GM12878 (cell line): ENCODE results near the gene LMNTD2. TPM values are rescaled to one million over a fixed set of nuclear protein-coding genes. Genes with fewer than 3 reads are reported as not detected.

ENCODE experiments used
- ATAC-seq: fragments of 200-7000 bp; cut with Tn5 transposase; 3 replicates; pipeline ENCODE4 v1.9.1; 2020; ENCODE audit warnings: mild to moderate bottlenecking, moderate library complexity
- BruUV-seq: library from RNA; stranded (reverse); fragments of 400-500 nt; replicated peaks from 2 replicates; lab custom pipeline; 2021; lab: Mats Ljungman, UMichigan
- CTCF ChIA-PET: fragments of 300-600 bp; sonication (Branson Sonifier 250); formaldehyde crosslinking; extraction: SDS; loops from one replicate; lab custom pipeline; 2021; ENCODE audit warnings: inconsistent platforms; lab: Yijun Ruan, JAX
- POLR2A ChIA-PET: fragments of 350-600 bp; formaldehyde crosslinking; extraction: SDS; loops from one replicate; lab custom pipeline; 2021; ENCODE audit warnings: inconsistent platforms; lab: Charles Lee
- RAD21 ChIA-PET: fragments of 300-600 bp; sonication (Branson Sonifier 250); formaldehyde crosslinking; loops from one replicate; lab custom pipeline; 2023; ENCODE audit warnings: antibody characterized with exemption; ENCODE audit not compliant: unreplicated experiment; lab: Charles Lee
- SMC1A ChIA-PET: fragments of 300-600 bp; sonication (Branson Sonifier 250); formaldehyde crosslinking; loops from one replicate; lab custom pipeline; 2023; ENCODE audit not compliant: unreplicated experiment, uncharacterized antibody; lab: Charles Lee
- DNase-seq: peaks from one replicate; pipeline ENCODE4 v3.0.0-alpha.2; 2011; ENCODE audit warnings: low read depth, low spot score
- FAIRE-seq: peaks from 3 replicates; lab custom pipeline; 2011; peaks lifted over from hg19 to GRCh38; lab: Jason Lieb, UNC
- H2AFZ ChIP-seq: 2 replicates; pipeline ENCODE4 v1.6.0; 2011; ENCODE audit warnings: low read depth, low read length, control low read depth; ENCODE audit not compliant: control insufficient read depth
- H3K27ac ChIP-seq: 2 replicates; pipeline ENCODE4 v1.5.1; 2011; ENCODE audit warnings: control low read depth; ENCODE audit not compliant: control insufficient read depth, insufficient read depth
- H3K27me3 ChIP-seq, 2 experiments: replicated peaks in 1 of 2; 2 replicates each; pipeline versions ENCODE4 v1.6.0 to v1.6.1; 2011; ENCODE audit warnings: low read length in 1 of 2; ENCODE audit not compliant: control insufficient read depth in 2 of 2, insufficient read depth in 2 of 2
- H3K36me3 ChIP-seq, 2 experiments: 2 replicates each; pipeline ENCODE4 v1.5.1; 2011; ENCODE audit warnings: low read length in 1 of 2; ENCODE audit not compliant: control insufficient read depth in 2 of 2, insufficient read depth in 2 of 2
- H3K4me1 ChIP-seq: 2 replicates; pipeline ENCODE4 v1.6.1; 2011; ENCODE audit warnings: mild to moderate bottlenecking, low read length, moderate library complexity, mixed read lengths; ENCODE audit not compliant: control insufficient read depth, insufficient read depth
- H3K4me2 ChIP-seq: 2 replicates; pipeline ENCODE4 v1.6.0; 2011; ENCODE audit warnings: control low read depth; ENCODE audit not compliant: control insufficient read depth, insufficient read depth
- H3K4me3 ChIP-seq: fragments of 200-600 bp; sonication (generic); 2 replicates; pipeline ENCODE4 v1.5.1; 2016
- H3K79me2 ChIP-seq: 2 replicates; pipeline ENCODE4 v1.6.0; 2011; ENCODE audit warnings: low read length; ENCODE audit not compliant: control insufficient read depth, insufficient read depth
- H3K9ac ChIP-seq: 2 replicates; pipeline ENCODE4 v1.8.0; 2011; ENCODE audit warnings: low read length, control low read depth, mixed read lengths; ENCODE audit not compliant: control insufficient read depth, insufficient read depth
- H3K9me3 ChIP-seq: replicated peaks from 3 replicates; pipeline ENCODE4 v1.5.1; 2011; ENCODE audit warnings: mild to moderate bottlenecking, low read length; ENCODE audit not compliant: control insufficient read depth, insufficient read depth
- H4K20me1 ChIP-seq: 2 replicates; pipeline ENCODE4 v1.6.0; 2011; ENCODE audit not compliant: control insufficient read depth, insufficient read depth
- ASH2L ChIP-seq: fragments of 300-600, 200-600 bp; sonication (generic); IDR thresholded peaks from 2 replicates; pipeline ENCODE4 v1.6.1; 2017; ENCODE audit warnings: low read depth, mild to moderate bottlenecking, borderline replicate concordance
- ATF3 ChIP-seq: IDR thresholded peaks from 2 replicates; pipeline ENCODE4 v1.6.1; 2011; ENCODE audit warnings: low read depth, mild to moderate bottlenecking, low read length, moderate library complexity, borderline replicate concordance; ENCODE audit errors: extremely low read depth
- BACH1 ChIP-seq: fragments of 450-650 bp; IDR thresholded peaks from 2 replicates; pipeline ENCODE4 v1.6.1; 2017; ENCODE audit warnings: mild to moderate bottlenecking, borderline replicate concordance
- CBX3 ChIP-seq: fragments of 200-600 bp; sonication (generic); IDR thresholded peaks from 2 replicates; pipeline ENCODE4 v1.6.1; 2016; ENCODE audit warnings: low read depth, borderline replicate concordance
- CEBPB ChIP-seq, 2 experiments: fragments of 150-350 bp in 1 of 2; IDR thresholded peaks; 2 replicates each; pipeline ENCODE4 v1.6.1; 2012 to 2014; ENCODE audit warnings: low read depth in 2 of 2, low read length in 2 of 2, borderline replicate concordance in 1 of 2, inconsistent platforms in 1 of 2
- CHD2 ChIP-seq: IDR thresholded peaks from 2 replicates; pipeline ENCODE4 v1.6.1; 2011; ENCODE audit warnings: low read depth, low read length, improper control_type of control experiment, borderline replicate concordance
- CHD4 ChIP-seq: fragments of 200-600 bp; sonication (generic); IDR thresholded peaks from 2 replicates; pipeline ENCODE4 v1.6.1; 2016; ENCODE audit warnings: mild to moderate bottlenecking
- HDAC2 ChIP-seq: fragments of 200-600 bp; sonication (generic); IDR thresholded peaks from 2 replicates; pipeline ENCODE4 v1.6.1; 2017
- LARP7 ChIP-seq: fragments of 450-650 bp; IDR thresholded peaks from 2 replicates; pipeline ENCODE4 v1.6.1; 2017; ENCODE audit warnings: mild to moderate bottlenecking
- POLR2AphosphoS5 ChIP-seq: IDR thresholded peaks from 2 replicates; pipeline ENCODE4 v1.6.1; 2011; ENCODE audit warnings: mild to moderate bottlenecking, low read length, inconsistent platforms
- ZNF207 ChIP-seq: fragments of 450-650 bp; IDR thresholded peaks from 2 replicates; pipeline ENCODE4 v1.6.1; 2014; ENCODE audit warnings: antibody characterized with exemption, mild to moderate bottlenecking, borderline replicate concordance
- ZNF217 ChIP-seq: fragments of 450-650 bp; IDR thresholded peaks from 2 replicates; pipeline ENCODE4 v1.6.1; 2017; ENCODE audit warnings: antibody characterized with exemption, mild to moderate bottlenecking
- ZNF622 ChIP-seq: fragments of 450-650 bp; IDR thresholded peaks from 2 replicates; pipeline ENCODE4 v1.6.1; 2017; ENCODE audit warnings: mild to moderate bottlenecking, inconsistent platforms
- WGBS: methylation state at CpG from one replicate; pipeline ENCODE4 v1.1.6; 2016; ENCODE audit warnings: low lambda C conversion rate; ENCODE audit not compliant: insufficient replicate concordance, insufficient coverage; ENCODE audit errors: missing lambda C conversion rate; 5-methylcytosine and 5-hydroxymethylcytosine counted together
- in situ Hi-C: fragments of 300-500 bp; cut with MboI; formaldehyde crosslinking; loops from 9 replicates; pipeline ENCODE4 v1.14.3; 2018; ENCODE audit warnings: mixed read lengths
- intact Hi-C: fragments of 100-400 bp; cut with micrococcal nuclease; formaldehyde crosslinking; loops from one replicate; pipeline ENCODE4 v1.14.2; 2022; ENCODE audit not compliant: unreplicated experiment
- polyA plus RNA-seq, 11 experiments: library from polyadenylated mRNA; depleted of rRNA in 4 of 11; unstranded in 6 of 11; stranded (reverse) in 5 of 11; fragments of >200 nt; fragmentation: Nextera tagmentation in 4 of 11; fragmentation: Illumina TruSeq in 1 of 11; extraction: Ambion mirVana in 4 of 11; extraction: Trizol in 1 of 11; gene quantifications; 1 replicate in 1 of 11; 2 replicates in 10 of 11; pipeline versions ENCODE4 v1.2.1 to v1.2.3, GENCODE V29; 2011 to 2016; ENCODE audit warnings: inconsistent platforms in 2 of 11, missing spikeins in 2 of 11, low read depth in 1 of 11
- total RNA-seq, 4 experiments: library from RNA; depleted of rRNA in 3 of 4; stranded (reverse); fragments of >200 nt in 3 of 4; fragmentation: Illumina TruSeq in 1 of 4; extraction: Trizol in 1 of 4; gene quantifications; 2 replicates each; pipeline versions ENCODE4 v1.2.1 to v1.2.3, GENCODE V29; 2013 to 2021
- TF ChIP-seq, protein P1 (sequence below): fragments of 450-650 bp; IDR thresholded peaks from 2 replicates; pipeline ENCODE4 v1.6.1; 2017; ENCODE audit warnings: mild to moderate bottlenecking

The LMNTD2 gene
- total and polyA plus RNA-seq, 10 of the 15 experiments (the other 5 are each of a cell fraction or from before 2014, with no cell fraction given): 0.22 to 4.1 (median 1.3) TPM; not detected in 2

GRCh38 chr11:508956-509355, 51.6 kb downstream of the LMNTD2 start:
- H4K20me1 ChIP-seq: no peaks in the 10 kb centered on the region
- RAD21 ChIA-PET: no interaction called here
- peaks cover 33% of the 10 kb centered on the region for H3K79me2 ChIP-seq
- intact Hi-C loops: no loop called here
- no peak overlapping the region for H3K4me2 ChIP-seq
- TF ChIP-seq POLR2AphosphoS5 (0 out of 2 replicates have a peak, but pooled peaks have one; percentile 49), ZNF622 (no peak)
- no peaks in the 10 kb centered on the region for H3K9me3 ChIP-seq
- H2AFZ ChIP-seq: no peak overlapping the region
- 99% methylated on average over 5 of the region's 5 CpGs for WGBS
- in situ Hi-C loops: loop anchor here (5.0 kb wide), 1 partner anchor 302 kb away; the partner anchor contains the start of genes BET1L and RIC8A
- FAIRE-seq: no peak
- H3K4me1 ChIP-seq: peaks cover 6% of the 10 kb centered on the region
- SMC1A ChIA-PET: interaction anchor here (0.6 kb wide), 1 partner anchor 236 kb away, joined by 3 read pairs; no protein-coding TSS in a partner anchor
- BruUV-seq: TSS peak; percentile 65
- POLR2A ChIA-PET: interaction anchor here (0.6 kb wide), 2 partner anchors 30 to 48 kb away, joined by 3 read pairs; no protein-coding TSS in a partner anchor
- H3K9ac ChIP-seq: no peak overlapping the region
- no peak for ATAC-seq
- H3K27me3 ChIP-seq: no peaks in the 10 kb centered on the region
- DNase-seq: no peak
- CTCF ChIA-PET: interaction anchor here (1.8 to 2.7 kb wide), 2 partner anchors 10 to 61 kb away, joined by 12 to 20 read pairs; no protein-coding TSS in a partner anchor
- H3K27ac ChIP-seq: no peak overlapping the region
- H3K4me3 ChIP-seq: no peak overlapping the region
- peaks cover 0 to 3% of the 10 kb centered on the region in 2 experiments; a peak in 2 of 4 replicates for H3K36me3 ChIP-seq

GRCh38 chr11:507727-508515, 52.6 kb downstream of the LMNTD2 start:
- ChIA-PET POLR2A (no interaction called here), RAD21 (no interaction called here), CTCF (interaction anchor here (2.7 kb wide), 1 partner anchor 11 kb away, joined by 20 read pairs; no protein-coding TSS in a partner anchor), SMC1A (no interaction called here)
- Histone ChIP-seq H3K4me1 (peaks cover 15% of the 10 kb centered on the region), H4K20me1 (no peaks in the 10 kb centered on the region), H3K4me3 (peak overlapping the region; percentile 85), H3K36me3 (no peaks in the 10 kb centered on the region; a peak in 1 of 4 replicates), H3K9ac (peak overlapping the region; percentile 77; the same call in 1 of the 2 replicates), H3K79me2 (peaks cover 40% of the 10 kb centered on the region), H3K4me2 (peak overlapping the region; percentile 85), H3K27ac (peak overlapping the region; percentile 63), H3K9me3 (no peaks in the 10 kb centered on the region), H3K27me3 (no peaks in the 10 kb centered on the region), H2AFZ (peak overlapping the region; percentile 48; the same call in 1 of the 2 replicates)
- intact Hi-C loops (loop anchor here (2.0 kb wide), 1 partner anchor 29 kb away; the partner anchor contains the start of gene LRRC56), in situ Hi-C loops (loop anchor here (5.0 kb wide), 1 partner anchor 301 kb away; the partner anchor contains the start of genes BET1L and RIC8A)
- WGBS: 52% methylated on average over 45 of the region's 45 CpGs
- FAIRE-seq (no peak), ATAC-seq (no peak), DNase-seq (no peak)
- BruUV-seq: no TSS peak
- TF ChIP-seq CBX3 (no peak), CEBPB (IDR thresholded peaks at IDR 0.05; ENCODE audit: borderline replicate concordance in 1 of 2, low read depth in 2 of 2, low read length in 2 of 2) (no peak), ATF3 (no peak), HDAC2 (no peak), CHD4 (no peak), ZNF207 (0 out of 2 replicates have a peak, but pooled peaks have one; percentile 47), LARP7 (peak; percentile 41; the same call in 1 of the 2 replicates), ZNF217 (no peak), ASH2L (no peak), BACH1 (0 out of 2 replicates have a peak, but pooled peaks have one; percentile 29), CHD2 (no peak)
- TF ChIP-seq, protein P1, sequence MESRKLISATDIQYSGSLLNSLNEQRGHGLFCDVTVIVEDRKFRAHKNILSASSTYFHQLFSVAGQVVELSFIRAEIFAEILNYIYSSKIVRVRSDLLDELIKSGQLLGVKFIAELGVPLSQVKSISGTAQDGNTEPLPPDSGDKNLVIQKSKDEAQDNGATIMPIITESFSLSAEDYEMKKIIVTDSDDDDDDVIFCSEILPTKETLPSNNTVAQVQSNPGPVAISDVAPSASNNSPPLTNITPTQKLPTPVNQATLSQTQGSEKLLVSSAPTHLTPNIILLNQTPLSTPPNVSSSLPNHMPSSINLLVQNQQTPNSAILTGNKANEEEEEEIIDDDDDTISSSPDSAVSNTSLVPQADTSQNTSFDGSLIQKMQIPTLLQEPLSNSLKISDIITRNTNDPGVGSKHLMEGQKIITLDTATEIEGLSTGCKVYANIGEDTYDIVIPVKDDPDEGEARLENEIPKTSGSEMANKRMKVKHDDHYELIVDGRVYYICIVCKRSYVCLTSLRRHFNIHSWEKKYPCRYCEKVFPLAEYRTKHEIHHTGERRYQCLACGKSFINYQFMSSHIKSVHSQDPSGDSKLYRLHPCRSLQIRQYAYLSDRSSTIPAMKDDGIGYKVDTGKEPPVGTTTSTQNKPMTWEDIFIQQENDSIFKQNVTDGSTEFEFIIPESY: no peak
